ENCODE measurements around the gene HOXB8.

GRCh38 chr17:48634493-48635208, 19.6 kb upstream of the HOXB8 start:
- TF ChIP-seq, protein P1, sequence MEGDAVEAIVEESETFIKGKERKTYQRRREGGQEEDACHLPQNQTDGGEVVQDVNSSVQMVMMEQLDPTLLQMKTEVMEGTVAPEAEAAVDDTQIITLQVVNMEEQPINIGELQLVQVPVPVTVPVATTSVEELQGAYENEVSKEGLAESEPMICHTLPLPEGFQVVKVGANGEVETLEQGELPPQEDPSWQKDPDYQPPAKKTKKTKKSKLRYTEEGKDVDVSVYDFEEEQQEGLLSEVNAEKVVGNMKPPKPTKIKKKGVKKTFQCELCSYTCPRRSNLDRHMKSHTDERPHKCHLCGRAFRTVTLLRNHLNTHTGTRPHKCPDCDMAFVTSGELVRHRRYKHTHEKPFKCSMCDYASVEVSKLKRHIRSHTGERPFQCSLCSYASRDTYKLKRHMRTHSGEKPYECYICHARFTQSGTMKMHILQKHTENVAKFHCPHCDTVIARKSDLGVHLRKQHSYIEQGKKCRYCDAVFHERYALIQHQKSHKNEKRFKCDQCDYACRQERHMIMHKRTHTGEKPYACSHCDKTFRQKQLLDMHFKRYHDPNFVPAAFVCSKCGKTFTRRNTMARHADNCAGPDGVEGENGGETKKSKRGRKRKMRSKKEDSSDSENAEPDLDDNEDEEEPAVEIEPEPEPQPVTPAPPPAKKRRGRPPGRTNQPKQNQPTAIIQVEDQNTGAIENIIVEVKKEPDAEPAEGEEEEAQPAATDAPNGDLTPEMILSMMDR (conservative IDR thresholded peaks at IDR 0.05 in 1 of 2, IDR thresholded peaks at IDR 0.05 in 1 of 2; ENCODE audit: low read depth in 1 of 2, low read length in 2 of 2): no peak
- TF ChIP-seq EZH2 (IDR thresholded peaks at IDR 0.05; ENCODE audit: low read length, missing control alignments): no peak

Data from fibroblast of lung (primary cell).